Measurements from ENCODE around the gene SFT2D3. TPM values are rescaled to one million over a fixed set of nuclear protein-coding genes. Genes with fewer than 3 reads are reported as not detected.

SFT2D3 gene
- total and polyA plus RNA-seq, 2 of the 8 experiments (the other 6 are each of a cell fraction or from before 2014, with no cell fraction given): 7.3 to 10.3 TPM

DNA sequence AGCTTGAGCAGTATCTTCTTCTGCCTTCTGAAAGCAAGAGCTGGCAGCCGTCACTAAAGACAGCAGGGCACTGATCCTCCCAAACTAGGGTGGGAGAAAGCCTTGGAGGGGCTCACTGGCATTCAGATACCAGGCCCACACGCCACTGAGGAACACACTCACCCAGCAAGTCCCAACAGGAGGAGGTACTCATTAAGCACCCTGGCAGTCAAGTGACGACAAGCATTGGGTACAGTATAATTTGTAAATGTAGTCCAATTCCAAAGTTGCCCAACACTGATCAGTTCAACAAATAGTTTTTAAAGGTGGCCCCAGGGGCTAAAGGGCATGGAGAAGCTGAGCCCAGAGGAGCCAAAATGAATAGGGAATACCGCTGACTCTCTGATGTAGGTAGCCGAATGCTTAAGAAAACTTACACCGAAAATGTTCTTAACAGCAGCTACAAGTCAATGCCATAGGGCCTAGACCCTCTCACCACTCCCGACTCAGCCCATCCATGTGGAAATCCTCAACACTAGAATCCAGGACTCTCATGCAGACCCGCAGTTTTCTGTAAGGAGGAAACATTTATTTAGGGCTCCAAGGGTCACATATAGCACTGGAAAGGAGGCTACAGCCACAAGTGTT lies 35.9 kb upstream of the SFT2D3 start:
- POLR2A ChIA-PET (ENCODE audit: partially characterized antibody): interaction anchor here (3.8 kb wide), 1 partner anchor 10 kb away, joined by 21 read pairs; the partner anchor contains the start of gene LIMS2
- Histone ChIP-seq H3K23ac (ENCODE audit: insufficient read length) (no peak overlapping the region), H3K18ac (ENCODE audit: extremely low read depth, low read length) (no peak overlapping the region), H4K5ac (ENCODE audit: insufficient read length, low read depth, low read length) (no peak overlapping the region), H3K23me2 (ENCODE audit: low read depth, low read length) (peaks cover 3% of the 10 kb centered on the region; the same call in 1 of the 2 replicates), H3K4me1 (replicated peaks in 1 of 4; ENCODE audit: control insufficient read depth in 3 of 4, insufficient read depth in 4 of 4, low read length in 3 of 4) (peaks cover 0 to 3% (median 0%) of the 10 kb centered on the region in 4 experiments; a peak in 3 of 7 replicates), H3K36me3 (ENCODE audit: control insufficient read depth in 2 of 4, insufficient read depth in 4 of 4, low read length in 3 of 4) (no peaks in the 10 kb centered on the region), H3K4ac (replicated peaks; ENCODE audit: insufficient read length, low read depth, low read length) (no peak overlapping the region), H3K27me3 (replicated peaks in 1 of 4; ENCODE audit: control insufficient read depth in 3 of 4, extremely low read depth in 1 of 4, insufficient read depth in 3 of 4, low read length in 3 of 4) (peaks cover 9 to 33% (median 24%) of the 10 kb centered on the region in 4 experiments), H3K4me2 (ENCODE audit: insufficient read depth in 1 of 2, low read depth in 2 of 2, low read length in 2 of 2) (no peak overlapping the region; a peak in 1 of 4 replicates), H4K8ac (ENCODE audit: extremely low read depth, insufficient read depth, low read length) (no peak overlapping the region), H4K20me1 (replicated peaks in 1 of 2; ENCODE audit: control insufficient read depth in 1 of 2, insufficient read depth in 2 of 2, low read length in 2 of 2) (no peaks in the 10 kb centered on the region), H3K9me3 (ENCODE audit: insufficient read depth in 2 of 2, low read depth in 1 of 2, low read length in 1 of 2) (no peaks in the 10 kb centered on the region), H3K56ac (replicated peaks; ENCODE audit: insufficient read length, low read depth, low read length) (no peak overlapping the region), H2BK5ac (ENCODE audit: low read depth, low read length) (no peak overlapping the region), H2BK15ac (ENCODE audit: low read length) (0 out of 2 replicates have a peak overlapping the region, but pooled peaks have one; percentile 14), H3K79me2 (ENCODE audit: control insufficient read depth in 1 of 2, insufficient read depth in 2 of 2, low read length in 2 of 2) (no peaks in the 10 kb centered on the region), H3K79me1 (ENCODE audit: low read depth, low read length) (no peaks in the 10 kb centered on the region), H4K91ac (replicated peaks; ENCODE audit: insufficient read length, low read length) (no peak overlapping the region), H2BK12ac (ENCODE audit: low read depth, low read length) (no peak overlapping the region), H2AK5ac (ENCODE audit: low read depth, low read length) (no peak overlapping the region), H3K9ac (replicated peaks in 1 of 4; ENCODE audit: extremely low read depth in 1 of 4, low read depth in 3 of 4, low read length in 3 of 4) (no peak overlapping the region), H3K14ac (ENCODE audit: insufficient read length) (no peak overlapping the region), H2AFZ (ENCODE audit: low read length) (no peak overlapping the region), H3K4me3 (ENCODE audit: extremely low read depth in 1 of 4, insufficient read depth in 2 of 4, low read depth in 3 of 4, low read length in 4 of 4) (no peak overlapping the region), H3K27ac (ENCODE audit: low read depth, low read length) (no peak overlapping the region), H2BK20ac (ENCODE audit: low read length) (no peak overlapping the region), H2BK120ac (replicated peaks; ENCODE audit: low read depth, low read length) (no peak overlapping the region)
- CTCF ChIA-PET (ENCODE audit: partially characterized antibody): interaction anchor here (1.3 to 2.6 kb wide), 4 partner anchors 11 to 74 kb away, joined by 3 to 11 read pairs (median 6); no protein-coding TSS in a partner anchor
- TF ChIP-seq SIX5 (IDR thresholded peaks at IDR 0.05; ENCODE audit: low read depth, low read length): no peak
- no peak for TF ChIP-seq EZH2 (IDR thresholded peaks at IDR 0.05; ENCODE audit: low read depth, low read length, severe bottlenecking)
- no peak for TF ChIP-seq CEBPB (IDR thresholded peaks at IDR 0.05; ENCODE audit: low read depth, low read length)
- TF ChIP-seq CTBP2 (IDR thresholded peaks at IDR 0.05; ENCODE audit: borderline replicate concordance, insufficient read depth, insufficient read length, low read length): no peak
- TF ChIP-seq YY1 (IDR thresholded peaks at IDR 0.05; ENCODE audit: low read depth, low read length): no peak
- TF ChIP-seq MAX (IDR thresholded peaks at IDR 0.05): no peak
- no peak for TF ChIP-seq SP2 (IDR thresholded peaks at IDR 0.05; ENCODE audit: low read length)
- no peak for TF ChIP-seq CHD1 (IDR thresholded peaks at IDR 0.05; ENCODE audit: low read depth, low read length)
- no peak for TF ChIP-seq TCF12 (IDR thresholded peaks at IDR 0.05; ENCODE audit: low read depth, low read length)
- FAIRE-seq (no peak), DNase-seq (ENCODE audit: low read depth in 1 of 2, low spot score in 2 of 2) (no peak)
- WGBS, 2 experiments (ENCODE audit: extremely low coverage in 1 of 2, insufficient coverage in 1 of 2, insufficient read length in 1 of 2, insufficient replicate concordance in 2 of 2, low coverage in 1 of 2, low lambda C conversion rate in 2 of 2, missing lambda C conversion rate in 1 of 2): 93% methylated on average over 8 of the region's 8 CpGs; no CpG with 5 or more reads in 1 of the 2 experiments

Data from H1 (cell line).